Measurements from ENCODE around the gene GPN2.

- TF ChIP-seq CTCF (conservative IDR thresholded peaks at IDR 0.05; ENCODE audit: low read length) (no peak), EZH2phosphoT487 (IDR thresholded peaks at IDR 0.05; ENCODE audit: borderline replicate concordance, low read depth, low read length) (no peak)
Measured at GRCh38 chr1:26907071-26907917, 17.2 kb upstream of the GPN2 start.
